GM06990 (cell line): ENCODE measurements around the gene PTPRH.

ENCODE experiments used
- DNase-seq: peaks from one replicate; pipeline ENCODE4 v3.0.0-alpha.2; 2011; ENCODE audit not compliant: insufficient read length; ENCODE audit errors: extremely low read depth
- H3K27me3 ChIP-seq: replicated peaks from 2 replicates; pipeline ENCODE4 v1.6.0; 2011; ENCODE audit warnings: low read length; ENCODE audit not compliant: control insufficient read depth, insufficient read depth
- H3K36me3 ChIP-seq: 2 replicates; pipeline ENCODE4 v1.5.1; 2011; ENCODE audit warnings: low read length; ENCODE audit not compliant: control insufficient read depth, insufficient read depth
- H3K4me3 ChIP-seq: replicated peaks from 2 replicates; pipeline ENCODE4 v1.5.1; 2011; ENCODE audit warnings: low read depth, mild to moderate bottlenecking, control low read depth, low read length
- TF ChIP-seq, protein P1 (sequence below): IDR thresholded peaks from 2 replicates; pipeline ENCODE4 v1.5.1; 2011; ENCODE audit warnings: low read length, control low read depth, mild to moderate bottlenecking, inconsistent platforms; ENCODE audit not compliant: insufficient read depth, poor library complexity, severe bottlenecking

The PTPRH gene

DNA sequence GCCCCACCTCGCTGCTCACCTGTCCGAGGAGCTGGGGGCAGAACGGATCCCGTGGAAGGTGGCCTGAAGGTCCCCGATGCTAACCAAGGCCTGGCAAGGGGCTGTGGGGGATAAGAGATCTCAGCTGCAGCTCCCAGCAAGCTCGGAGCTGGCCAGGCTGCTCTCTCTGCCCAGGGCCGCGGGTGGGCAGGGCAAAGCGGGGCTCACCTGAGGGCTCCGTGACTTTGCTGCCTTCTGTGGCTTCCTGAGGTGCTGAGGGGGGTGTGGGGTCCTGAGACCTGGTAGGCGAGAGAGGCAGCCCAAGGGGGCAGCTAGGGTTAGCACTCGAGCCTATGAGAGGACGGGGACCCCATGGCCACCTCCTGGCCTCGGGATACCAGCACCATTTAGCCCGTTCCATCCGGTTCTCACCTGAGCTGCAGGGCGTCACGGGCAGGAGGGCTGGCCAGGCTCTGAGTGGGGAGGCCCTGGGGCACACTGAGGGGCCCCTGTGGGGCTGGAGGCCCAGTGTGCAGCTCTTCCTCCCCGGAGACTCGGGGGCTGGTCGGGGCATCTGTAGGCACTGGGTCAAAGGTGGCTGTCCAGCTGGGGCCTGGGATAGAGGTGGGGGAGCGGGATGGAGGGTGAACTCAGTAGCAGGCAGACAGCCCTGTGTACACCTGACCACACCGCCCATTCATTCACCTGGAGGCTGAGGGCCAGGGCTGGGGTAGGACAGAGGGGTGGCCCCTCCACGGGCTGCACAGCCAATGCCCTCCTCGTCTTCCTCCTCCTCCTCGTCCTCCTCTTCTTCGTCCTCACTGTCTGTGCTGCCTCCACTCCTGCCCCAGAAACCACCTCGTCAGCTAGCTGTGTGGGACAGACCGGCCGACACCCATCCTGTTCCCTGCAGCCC is 22.3 kb upstream of the PTPRH start:
- DNase-seq, result no peak
- no peak overlapping the region for H3K4me3 ChIP-seq
- H3K27me3 ChIP-seq, result no peaks in the 10 kb centered on the region
- peaks cover 55% of the 10 kb centered on the region for H3K36me3 ChIP-seq
- TF ChIP-seq, protein P1, sequence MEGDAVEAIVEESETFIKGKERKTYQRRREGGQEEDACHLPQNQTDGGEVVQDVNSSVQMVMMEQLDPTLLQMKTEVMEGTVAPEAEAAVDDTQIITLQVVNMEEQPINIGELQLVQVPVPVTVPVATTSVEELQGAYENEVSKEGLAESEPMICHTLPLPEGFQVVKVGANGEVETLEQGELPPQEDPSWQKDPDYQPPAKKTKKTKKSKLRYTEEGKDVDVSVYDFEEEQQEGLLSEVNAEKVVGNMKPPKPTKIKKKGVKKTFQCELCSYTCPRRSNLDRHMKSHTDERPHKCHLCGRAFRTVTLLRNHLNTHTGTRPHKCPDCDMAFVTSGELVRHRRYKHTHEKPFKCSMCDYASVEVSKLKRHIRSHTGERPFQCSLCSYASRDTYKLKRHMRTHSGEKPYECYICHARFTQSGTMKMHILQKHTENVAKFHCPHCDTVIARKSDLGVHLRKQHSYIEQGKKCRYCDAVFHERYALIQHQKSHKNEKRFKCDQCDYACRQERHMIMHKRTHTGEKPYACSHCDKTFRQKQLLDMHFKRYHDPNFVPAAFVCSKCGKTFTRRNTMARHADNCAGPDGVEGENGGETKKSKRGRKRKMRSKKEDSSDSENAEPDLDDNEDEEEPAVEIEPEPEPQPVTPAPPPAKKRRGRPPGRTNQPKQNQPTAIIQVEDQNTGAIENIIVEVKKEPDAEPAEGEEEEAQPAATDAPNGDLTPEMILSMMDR, result no peak

DNA sequence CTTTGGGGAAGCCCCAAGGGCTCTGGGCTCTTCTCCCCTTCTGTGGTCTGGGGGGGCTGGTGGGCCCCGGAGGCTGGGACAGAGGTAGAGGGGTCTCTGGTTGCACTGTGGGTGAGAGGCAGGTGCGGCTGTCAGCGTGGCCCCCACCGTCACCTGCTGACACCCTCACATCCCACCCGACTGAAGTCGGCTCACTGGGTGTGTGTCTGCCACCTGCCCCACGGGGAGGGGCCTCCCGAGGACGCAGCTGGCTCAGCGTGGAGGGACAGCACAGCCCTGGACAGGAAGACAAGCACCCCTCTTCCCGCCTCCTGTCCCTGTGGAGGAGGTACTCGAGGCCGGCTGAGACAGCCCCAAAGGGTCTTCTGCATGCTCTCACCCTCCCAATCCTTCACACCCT is 21.5 kb upstream of the PTPRH start:
- peaks cover 54% of the 10 kb centered on the region for H3K36me3 ChIP-seq
- H3K4me3 ChIP-seq, result no peak overlapping the region
- no peaks in the 10 kb centered on the region for H3K27me3 ChIP-seq
- DNase-seq, result no peak
- TF ChIP-seq, protein P1, result no peak

- no peak for DNase-seq
- no peaks in the 10 kb centered on the region for H3K27me3 ChIP-seq
- peaks cover 55% of the 10 kb centered on the region for H3K36me3 ChIP-seq
- no peak overlapping the region for H3K4me3 ChIP-seq
- TF ChIP-seq, protein P1, result no peak
Measured at GRCh38 chr19:55230329-55230728, 21.0 kb upstream of the PTPRH start.

DNA sequence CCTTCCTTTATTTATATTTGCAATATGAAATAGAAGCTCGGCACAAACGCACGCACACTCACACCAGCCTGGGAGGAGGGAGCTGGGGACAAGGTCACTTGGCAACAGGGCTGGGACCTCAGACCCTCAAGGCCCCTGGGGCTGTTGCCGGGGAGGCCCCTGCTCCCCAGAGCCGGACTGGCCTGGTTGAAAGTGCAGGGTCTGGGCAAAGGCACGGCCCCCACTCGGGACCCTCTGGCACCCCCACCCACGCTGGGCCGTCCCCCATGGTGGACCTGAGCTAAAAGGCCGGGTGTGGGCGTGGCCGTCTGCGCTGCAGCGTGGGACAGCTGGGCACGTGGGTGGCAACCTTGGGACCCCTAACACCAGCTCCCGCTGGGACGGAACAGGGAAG is 20.5 kb upstream of the PTPRH start:
- no peak for DNase-seq
- Histone ChIP-seq H3K4me3 (no peak overlapping the region), H3K27me3 (no peaks in the 10 kb centered on the region), H3K36me3 (peaks cover 54% of the 10 kb centered on the region)
- TF ChIP-seq, protein P1, result no peak

GRCh38 chr19:55229145-55229788 is 20.0 kb upstream of the PTPRH start:
- TF ChIP-seq, protein P1, result no peak
- H3K36me3 ChIP-seq, result peaks cover 50% of the 10 kb centered on the region
- DNase-seq, result no peak

More at GRCh38 chr19:55229145-55229788, 20.0 kb upstream of the PTPRH start:
- H3K4me3 ChIP-seq, result no peak overlapping the region
- no peaks in the 10 kb centered on the region for H3K27me3 ChIP-seq
